HG02571 (cell line): Measurements from ENCODE around the gene NBAS.
"Not testable (repeated sequence)": the region's sequence is repeated elsewhere in the genome, so short reads cannot be mapped to it uniquely, and the experiment has no call there.

Source experiments
- ATAC-seq: cut with Tn5 transposase; IDR thresholded peaks from one replicate; pipeline ENCODE4 v1.9.1; 2021; ENCODE audit warnings: mild to moderate bottlenecking, moderate library complexity; ENCODE audit not compliant: unreplicated experiment

Gene NBAS

DNA sequence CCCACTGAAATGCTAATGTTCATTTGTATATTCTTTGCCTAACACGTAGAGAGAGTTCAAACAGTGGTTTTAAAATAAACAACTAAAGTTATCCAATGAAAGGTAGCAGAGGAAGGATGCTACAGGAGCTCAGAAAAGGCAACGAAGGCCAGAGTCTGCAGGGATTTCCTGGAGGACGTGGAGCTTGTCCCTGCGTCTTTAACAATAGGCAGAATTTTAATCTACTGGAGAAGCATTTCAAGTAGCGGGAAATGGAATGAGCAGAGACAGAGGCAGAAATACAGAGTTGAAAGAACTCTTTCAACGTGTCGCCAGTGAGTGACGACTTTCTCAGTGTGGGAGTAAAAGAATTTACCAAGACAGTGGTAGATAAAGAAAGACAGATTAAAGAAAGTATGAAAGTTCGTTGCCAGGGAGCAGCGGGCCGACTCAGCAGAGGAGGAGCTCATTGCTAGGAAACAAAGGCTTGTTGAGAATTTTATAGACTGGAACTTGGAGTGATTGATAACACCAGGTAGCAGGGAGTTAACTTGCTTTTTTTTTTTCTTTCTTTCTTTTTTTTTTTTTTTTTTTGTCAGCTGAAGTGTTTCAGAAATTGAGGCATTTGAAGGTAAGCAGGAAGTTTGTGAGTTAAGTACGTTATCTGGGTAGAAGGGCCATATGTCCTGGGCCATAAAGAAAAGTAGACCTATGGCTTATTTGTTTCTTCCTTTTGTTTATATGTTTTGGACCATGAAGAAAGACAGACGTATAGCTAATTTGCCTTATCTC lies 625 bp upstream of the NBAS start:
- ATAC-seq = peak; percentile 26

DNA sequence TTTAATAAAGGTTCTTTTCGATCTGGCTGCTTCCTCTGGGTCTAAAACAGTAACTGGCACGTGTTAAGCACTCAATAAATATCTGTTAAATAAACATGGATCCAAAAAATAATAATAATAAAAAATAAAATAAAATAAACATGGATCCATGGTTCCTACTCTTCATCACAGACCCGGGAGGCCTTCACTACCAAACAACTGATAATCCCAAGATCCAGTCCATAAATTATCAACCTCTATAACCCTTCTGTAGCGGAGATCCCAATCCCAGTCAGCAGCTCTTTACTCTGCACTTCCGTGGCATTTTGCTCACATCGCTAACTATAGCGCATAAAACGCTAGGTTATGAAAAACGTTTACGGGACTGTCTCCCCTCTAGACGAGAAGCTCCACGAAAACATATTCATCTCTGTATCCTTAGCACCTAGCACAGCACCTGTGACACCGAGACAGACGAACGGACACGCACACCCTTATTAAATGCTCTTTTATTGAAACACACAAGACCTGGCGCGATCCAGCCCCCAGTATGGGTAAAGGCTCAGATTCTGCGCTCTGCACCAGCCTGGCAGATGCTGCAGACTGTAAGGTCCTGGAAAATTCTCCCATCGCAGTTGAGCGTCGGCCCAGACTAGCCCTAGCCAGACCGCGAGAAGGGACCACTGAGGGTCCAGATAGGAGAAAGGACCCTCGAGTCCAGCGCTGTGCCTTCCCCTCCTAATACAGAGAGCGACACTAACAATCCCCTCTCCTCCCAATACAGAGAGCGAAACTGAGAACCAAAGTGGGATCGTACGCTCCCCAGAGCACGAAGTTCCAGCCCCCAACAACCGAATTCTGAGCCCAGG lies 770 bp downstream of the NBAS start:
- ATAC-seq = peak; percentile 36

- no peak for ATAC-seq
Measured at GRCh38 chr2:15559379-15560139, 1.6 kb downstream of the NBAS start.

DNA sequence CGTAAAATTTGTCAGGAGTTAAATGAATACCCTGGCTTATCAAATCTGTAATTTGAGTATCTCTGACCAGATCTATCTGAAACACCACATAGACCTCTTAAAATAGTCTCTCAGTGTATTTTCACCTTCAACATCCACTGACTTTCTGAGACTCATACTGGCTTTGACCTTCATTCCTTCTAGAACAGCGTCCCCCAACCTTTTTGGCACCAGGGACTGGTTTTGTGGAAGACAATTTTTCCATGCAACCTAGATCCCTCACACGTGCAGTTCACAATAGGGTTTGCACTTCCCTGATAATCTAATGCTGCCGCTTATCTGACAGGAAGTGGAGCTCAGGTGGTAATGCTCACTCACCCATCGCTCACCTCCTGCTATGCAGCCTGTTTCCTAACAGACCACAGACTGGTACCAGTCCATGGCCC lies 3.2 kb downstream of the NBAS start:
- ATAC-seq = no peak

- ATAC-seq = no peak
Measured at GRCh38 chr2:15556311-15556930, 4.7 kb downstream of the NBAS start.

DNA sequence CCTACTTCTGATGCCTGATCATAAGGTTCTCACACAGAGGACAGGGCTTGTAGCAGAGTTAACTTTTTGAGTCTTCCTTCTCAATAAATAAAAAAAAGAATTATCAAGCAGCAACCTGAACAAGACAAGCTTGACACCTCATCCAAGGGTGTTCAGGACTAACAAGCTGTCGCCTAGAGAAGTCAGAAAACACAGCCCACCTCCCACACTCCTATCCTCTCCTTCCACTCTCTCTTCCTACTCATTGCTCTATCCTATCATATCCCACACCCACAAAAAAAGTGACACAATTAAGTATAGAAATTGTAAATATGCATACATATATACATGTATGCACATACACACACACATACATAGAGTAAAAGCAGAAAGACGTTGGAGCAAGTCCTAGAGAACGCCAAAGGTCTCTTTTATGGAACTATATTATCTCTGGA lies 5.4 kb downstream of the NBAS start:
- no peak for ATAC-seq

DNA sequence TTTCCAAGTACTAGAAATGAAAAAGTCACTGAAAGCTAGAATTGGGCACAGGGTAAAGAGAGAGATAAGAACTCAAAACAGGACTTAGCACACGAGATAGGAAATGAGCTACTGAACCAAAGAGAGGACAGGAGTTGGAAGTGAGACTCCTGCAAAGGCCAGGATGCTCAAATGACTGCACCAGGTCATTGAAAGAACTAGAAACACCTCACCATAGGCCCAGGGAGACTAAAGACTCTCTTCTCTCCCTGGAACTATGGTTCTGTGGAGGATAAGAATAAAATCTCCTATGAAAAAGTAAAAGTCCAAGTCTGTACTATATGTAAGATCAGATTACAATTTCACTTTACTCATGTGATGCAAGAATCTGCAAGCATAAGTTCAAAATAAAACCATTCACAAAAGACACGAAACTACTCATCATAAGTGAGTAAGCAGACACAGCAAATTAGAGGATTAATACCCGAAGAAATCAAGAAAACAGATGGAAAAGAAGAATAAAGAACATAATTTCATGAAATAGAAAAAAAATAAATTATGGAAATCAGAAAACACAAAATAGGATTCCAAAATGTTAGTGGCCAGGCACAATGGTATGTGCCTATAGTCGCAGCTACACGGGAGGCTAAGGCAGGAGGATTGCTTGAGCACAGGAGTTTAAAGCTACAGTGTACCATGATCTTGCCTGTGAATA lies 6.5 kb downstream of the NBAS start:
- ATAC-seq = no peak

DNA sequence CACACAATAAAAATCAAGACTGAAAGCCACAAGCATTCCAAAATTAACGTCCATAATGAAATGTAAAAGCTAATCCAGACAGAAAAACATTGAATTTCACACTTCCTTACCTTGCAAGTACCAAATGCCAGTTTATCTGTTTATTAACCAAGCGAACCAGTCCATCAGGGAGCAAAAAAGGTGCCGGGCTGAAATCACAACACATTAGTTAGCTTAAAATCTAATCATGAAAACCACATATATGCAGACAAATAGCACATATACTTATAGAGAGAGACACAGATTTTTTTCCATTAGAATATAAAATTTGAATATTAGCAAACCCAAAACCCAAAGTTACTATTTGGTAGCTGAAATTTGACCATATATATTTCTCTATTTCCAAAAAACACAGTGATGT lies 7.2 kb downstream of the NBAS start:
- no peak for ATAC-seq

GRCh38 chr2:15553519-15553918 lies 7.6 kb downstream of the NBAS start:
- no peak for ATAC-seq

GRCh38 chr2:15548974-15549373 lies 12.2 kb downstream of the NBAS start:
- ATAC-seq = no peak

DNA sequence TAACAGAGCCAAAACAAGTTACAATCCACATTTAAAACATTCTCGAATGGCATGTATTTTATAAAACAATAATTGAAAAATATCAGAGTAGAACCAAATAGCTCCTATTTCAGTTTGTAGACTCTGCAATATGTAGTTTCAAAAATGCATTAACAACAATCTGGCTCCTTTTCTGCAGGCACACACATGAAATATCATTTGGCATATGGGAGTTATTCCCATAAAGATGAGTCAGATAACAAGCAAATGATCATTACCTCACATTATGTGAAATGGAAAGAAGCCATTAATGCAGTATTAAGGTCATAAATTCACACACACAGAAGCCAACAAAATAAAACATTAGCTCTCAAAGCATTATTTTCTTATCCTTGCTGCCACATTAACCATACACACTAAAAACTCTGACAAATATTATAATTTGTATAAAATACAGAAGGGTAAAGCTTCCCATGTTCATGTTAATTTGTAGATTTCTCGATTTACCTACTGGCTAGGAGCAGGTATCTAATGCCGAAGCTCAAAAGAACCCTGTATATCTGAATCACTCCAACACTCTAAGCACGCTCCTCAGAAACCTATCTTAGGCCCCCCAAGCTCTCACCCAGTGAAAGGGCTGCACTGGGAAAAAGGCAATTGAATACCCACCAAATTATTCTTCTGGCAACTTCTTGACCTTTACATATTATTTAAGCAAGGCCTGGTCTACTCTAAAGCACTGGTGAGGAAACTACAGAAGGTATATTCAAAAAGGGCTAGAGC lies 13.8 kb downstream of the NBAS start:
- no peak for ATAC-seq

DNA sequence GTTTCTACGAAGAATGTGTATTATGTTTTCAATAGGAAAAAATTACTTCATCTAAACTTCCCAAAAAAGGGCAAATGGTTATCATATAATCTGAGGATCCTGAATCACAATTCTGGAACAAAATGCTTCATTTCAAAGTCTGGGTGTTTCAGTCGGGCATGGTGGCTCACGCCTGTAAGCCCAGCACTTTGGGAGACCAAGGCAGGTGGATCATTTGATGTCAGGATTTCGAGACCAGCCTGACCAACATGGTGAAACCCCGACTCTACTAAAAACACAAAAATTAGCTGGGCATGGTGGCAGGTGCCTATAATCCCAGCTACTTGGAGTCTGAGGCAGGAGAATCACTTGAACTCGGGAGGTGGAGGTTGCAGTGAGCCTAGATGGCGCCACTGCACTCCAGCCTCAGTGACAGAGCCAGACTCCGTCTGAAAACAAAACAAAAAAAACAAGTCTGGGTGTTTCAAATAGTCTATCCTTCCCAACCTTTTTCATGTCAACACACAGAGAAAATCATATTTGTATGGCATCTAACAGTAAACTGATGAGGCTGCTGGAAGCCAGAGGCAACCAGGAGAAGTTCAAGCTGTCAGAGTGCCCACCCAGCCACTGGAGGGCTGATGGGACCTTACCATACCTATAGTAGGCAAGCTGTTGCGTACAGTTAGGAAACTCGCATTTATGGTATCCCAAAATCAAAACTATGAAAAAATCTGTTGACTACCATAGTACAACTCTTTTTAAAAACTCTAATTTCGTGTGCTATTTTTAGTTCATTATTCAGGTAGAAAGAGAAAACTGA lies 14.6 kb downstream of the NBAS start:
- ATAC-seq = no peak

- no peak for ATAC-seq
Measured at GRCh38 chr2:15544227-15544626, 16.9 kb downstream of the NBAS start.

DNA sequence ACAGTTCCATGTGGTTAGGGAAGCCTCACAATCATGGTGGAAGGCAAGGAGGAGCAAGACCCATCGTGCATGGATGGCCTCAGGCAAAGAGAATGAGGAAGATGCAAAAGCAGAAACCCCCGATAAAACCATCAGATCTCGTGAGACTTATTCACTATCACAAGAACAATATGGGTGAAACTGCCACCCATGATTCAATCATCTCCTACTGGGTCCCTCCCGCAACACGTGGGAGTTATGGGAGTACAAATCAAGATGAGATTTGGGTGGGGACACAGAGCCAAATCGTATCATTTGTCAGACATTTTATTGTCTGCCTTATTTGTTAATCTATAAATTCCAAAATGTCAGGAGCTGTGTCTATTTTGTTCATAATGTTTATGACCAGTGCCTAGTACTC lies 17.6 kb downstream of the NBAS start:
- ATAC-seq = no peak

- ATAC-seq = no peak
Measured at GRCh38 chr2:15543053-15543452, 18.1 kb downstream of the NBAS start.

- not testable (repeated sequence) for ATAC-seq
Measured at GRCh38 chr2:15542269-15542668, 18.9 kb downstream of the NBAS start.

GRCh38 chr2:15540523-15540922 lies 20.6 kb downstream of the NBAS start:
- ATAC-seq = not testable (repeated sequence)

DNA sequence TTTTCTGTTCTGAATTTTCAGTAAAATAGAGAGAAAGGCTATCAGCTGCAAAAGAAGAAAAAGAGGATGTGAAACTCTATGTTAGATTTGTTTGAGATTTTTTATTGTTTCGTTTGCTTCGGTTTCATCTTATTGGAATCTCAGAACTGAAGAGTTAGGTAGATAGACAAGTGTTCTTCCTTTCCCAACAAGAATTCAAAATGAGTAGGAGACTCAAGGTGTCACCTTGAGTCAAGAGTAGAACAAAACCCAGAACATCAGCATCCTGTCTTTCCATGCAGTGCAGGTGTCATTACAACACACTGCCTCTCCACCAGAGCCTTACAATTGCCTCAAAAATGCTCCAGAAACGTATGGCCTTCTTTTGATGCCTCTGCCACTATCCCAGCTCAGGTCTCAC lies 21.1 kb downstream of the NBAS start:
- peak; percentile 76 for ATAC-seq

GRCh38 chr2:15538792-15539191 lies 22.3 kb downstream of the NBAS start:
- ATAC-seq = no peak
